CD8-positive, alpha-beta memory T cell (primary cell): ENCODE measurements around the gene TMEM50B. TPM values are rescaled to one million over a fixed set of nuclear protein-coding genes. Genes with fewer than 3 reads are reported as not detected.
"Not testable (repeated sequence)": the region's sequence is repeated elsewhere in the genome, so short reads cannot be mapped to it uniquely, and the experiment has no call there.

Source experiments
- CTCF ChIA-PET: fragments of 350-600 bp; sonication (Branson Sonifier 250); formaldehyde crosslinking; loops from one replicate; lab custom pipeline; 2021; ENCODE audit warnings: antibody characterized with exemption; lab: Charles Lee
- POLR2A ChIA-PET: fragments of 350-600 bp; sonication (Branson Sonifier 250); formaldehyde crosslinking; loops from one replicate; lab custom pipeline; 2021; ENCODE audit warnings: antibody characterized with exemption; lab: Charles Lee
- DNase-seq, 5 donors: peaks; one replicate each; pipeline versions ENCODE4 v3.0.0 to v3.0.0-alpha.2; 2020 to 2022; ENCODE audit warnings: mixed read lengths in 1 of 5
- H3K27ac ChIP-seq: one replicate; pipeline ENCODE4 v1.7.0; 2013; ENCODE audit warnings: low read depth, mild to moderate bottlenecking, low read length, moderate library complexity
- H3K27me3 ChIP-seq: 2 replicates; pipeline ENCODE4 v1.7.0; 2013; ENCODE audit warnings: low read length, mild to moderate bottlenecking; ENCODE audit not compliant: insufficient read depth, poor library complexity, severe bottlenecking
- H3K36me3 ChIP-seq: 2 replicates; pipeline ENCODE4 v1.7.0; 2013; ENCODE audit warnings: mild to moderate bottlenecking, low read length, moderate library complexity; ENCODE audit not compliant: insufficient read depth
- H3K4me1 ChIP-seq: 2 replicates; pipeline ENCODE4 v1.7.0; 2013; ENCODE audit warnings: mild to moderate bottlenecking, low read length, moderate library complexity; ENCODE audit not compliant: insufficient read depth
- H3K4me3 ChIP-seq: 2 replicates; pipeline ENCODE4 v1.7.0; 2013; ENCODE audit warnings: mild to moderate bottlenecking, low read length
- H3K9me3 ChIP-seq: 2 replicates; pipeline ENCODE4 v1.7.0; 2013; ENCODE audit warnings: mild to moderate bottlenecking, low read length
- H3K27ac Mint-ChIP-seq, 8 donors: one replicate each; pipeline ENCODE4 v1.8.0; 2020 to 2021; ENCODE audit warnings: mixed read lengths in 8 of 8, mild to moderate bottlenecking in 6 of 8, inconsistent platforms in 3 of 8, moderate library complexity in 3 of 8
- H3K27me3 Mint-ChIP-seq, 2 donors: one replicate each; pipeline ENCODE4 v1.8.0; 2020 to 2021; ENCODE audit warnings: mixed read lengths in 2 of 2, mild to moderate bottlenecking in 1 of 2, moderate library complexity in 1 of 2
- H3K36me3 Mint-ChIP-seq, 3 donors: one replicate each; pipeline ENCODE4 v1.8.0; 2020 to 2021; ENCODE audit warnings: mixed read lengths in 3 of 3, inconsistent platforms in 1 of 3, mild to moderate bottlenecking in 1 of 3
- H3K4me1 Mint-ChIP-seq, 3 donors: one replicate each; pipeline ENCODE4 v1.8.0; 2020 to 2021; ENCODE audit warnings: mixed read lengths in 3 of 3, inconsistent platforms in 1 of 3, mild to moderate bottlenecking in 1 of 3
- H3K4me3 Mint-ChIP-seq, 7 donors: one replicate each; pipeline ENCODE4 v1.8.0; 2020 to 2021; ENCODE audit warnings: mixed read lengths in 7 of 7, mild to moderate bottlenecking in 6 of 7, moderate library complexity in 4 of 7, inconsistent platforms in 2 of 7
- H3K9me3 Mint-ChIP-seq, 5 donors: one replicate each; pipeline ENCODE4 v1.8.0; 2020 to 2022; ENCODE audit warnings: mixed read lengths in 5 of 5, mild to moderate bottlenecking in 3 of 5, moderate library complexity in 2 of 5, inconsistent platforms in 1 of 5
- polyA plus RNA-seq: library from polyadenylated mRNA; unstranded; fragments of 300-500 nt; fragmentation: Illumina TruSeq; gene quantifications from one replicate; pipeline ENCODE4 v1.2.3, GENCODE V29; 2021
- total RNA-seq, 2 experiments: library from RNA; stranded (reverse); gene quantifications; one replicate each; pipeline ENCODE4 v1.2.3, GENCODE V29; 2021

The TMEM50B gene
- total and polyA plus RNA-seq, 3 experiments from 2014 or later, result 29.2 to 56.2 (median 29.4) TPM

- Mint-ChIP-seq H3K4me1 (no peaks in the 10 kb centered on the region), H3K27ac (no peak overlapping the region), H3K27me3 (no peaks in the 10 kb centered on the region), H3K4me3 (no peak overlapping the region), H3K36me3 (peaks cover 4 to 60% (median 9%) of the 10 kb centered on the region in 3 donors), H3K9me3 (no peaks in the 10 kb centered on the region)
- Histone ChIP-seq H3K4me3 (no peak overlapping the region), H3K4me1 (no peaks in the 10 kb centered on the region), H3K9me3 (no peaks in the 10 kb centered on the region), H3K27me3 (no peaks in the 10 kb centered on the region), H3K36me3 (peaks cover 12% of the 10 kb centered on the region), H3K27ac (no peak overlapping the region)
- ChIA-PET CTCF (interaction anchor here (0.6 kb wide), 1 partner anchor 133 kb away, joined by 4 read pairs; no protein-coding TSS in a partner anchor), POLR2A (no interaction called here)
- DNase-seq, result no peak
Measured at GRCh38 chr21:33458861-33459260, 20.9 kb downstream of the TMEM50B start.

GRCh38 chr21:33455686-33456446 is 23.9 kb downstream of the TMEM50B start:
- no peaks in the 10 kb centered on the region for H3K27me3 Mint-ChIP-seq
- no peaks in the 10 kb centered on the region for H3K4me1 Mint-ChIP-seq
- no peak for DNase-seq
- no peaks in the 10 kb centered on the region for H3K9me3 Mint-ChIP-seq
- no peak overlapping the region for H3K4me3 Mint-ChIP-seq
- no peak overlapping the region for H3K27ac ChIP-seq
- no peaks in the 10 kb centered on the region for H3K27me3 ChIP-seq
- peaks cover 10% of the 10 kb centered on the region for H3K36me3 ChIP-seq
- no peaks in the 10 kb centered on the region for H3K9me3 ChIP-seq
- POLR2A ChIA-PET, result interaction anchor here (0.8 kb wide), 1 partner anchor 35 kb away, joined by 3 read pairs; no protein-coding TSS in a partner anchor
- CTCF ChIA-PET, result interaction anchor here (1.0 kb wide), 1 partner anchor 10 kb away, joined by 3 read pairs; no protein-coding TSS in a partner anchor
- H3K27ac Mint-ChIP-seq, result no peak overlapping the region
- H3K4me3 ChIP-seq, result no peak overlapping the region
- peaks cover 8 to 68% (median 15%) of the 10 kb centered on the region in 3 donors for H3K36me3 Mint-ChIP-seq
- H3K4me1 ChIP-seq, result no peaks in the 10 kb centered on the region

GRCh38 chr21:33452362-33452761 is 27.4 kb downstream of the TMEM50B start:
- Histone ChIP-seq H3K27me3 (no peaks in the 10 kb centered on the region), H3K36me3 (peaks cover 7% of the 10 kb centered on the region), H3K4me3 (no peak overlapping the region), H3K9me3 (no peaks in the 10 kb centered on the region), H3K4me1 (no peaks in the 10 kb centered on the region), H3K27ac (no peak overlapping the region)
- no peak for DNase-seq
- CTCF ChIA-PET, result interaction anchor here (1.2 kb wide), 1 partner anchor 154 kb away, joined by 4 read pairs; no protein-coding TSS in a partner anchor
- Mint-ChIP-seq H3K27ac (peak overlapping the region in 2 of 8 donors; percentile 16 to 58), H3K9me3 (no peaks in the 10 kb centered on the region), H3K4me1 (no peaks in the 10 kb centered on the region), H3K36me3 (peaks cover 4 to 57% (median 11%) of the 10 kb centered on the region in 3 donors), H3K4me3 (no peak overlapping the region), H3K27me3 (no peaks in the 10 kb centered on the region)
- POLR2A ChIA-PET, result no interaction called here

GRCh38 chr21:33451634-33452071 is 28.1 kb downstream of the TMEM50B start:
- POLR2A ChIA-PET, result no interaction called here
- CTCF ChIA-PET, result interaction anchor here (0.9 to 1.0 kb wide), 2 partner anchors 154 to 511 kb away, joined by 3 read pairs; no protein-coding TSS in a partner anchor
- Mint-ChIP-seq H3K4me1 (no peaks in the 10 kb centered on the region), H3K27ac (peak overlapping the region in 1 of 8 donors; percentile 77), H3K4me3 (no peak overlapping the region), H3K36me3 (peaks cover 4 to 56% (median 12%) of the 10 kb centered on the region in 3 donors), H3K27me3 (no peaks in the 10 kb centered on the region), H3K9me3 (no peaks in the 10 kb centered on the region)
- peaks cover 7% of the 10 kb centered on the region for H3K36me3 ChIP-seq
- H3K27me3 ChIP-seq, result no peaks in the 10 kb centered on the region
- DNase-seq, result no peak
- H3K4me1 ChIP-seq, result no peaks in the 10 kb centered on the region
- H3K4me3 ChIP-seq, result no peak overlapping the region
- H3K9me3 ChIP-seq, result no peaks in the 10 kb centered on the region
- H3K27ac ChIP-seq, result no peak overlapping the region

DNA sequence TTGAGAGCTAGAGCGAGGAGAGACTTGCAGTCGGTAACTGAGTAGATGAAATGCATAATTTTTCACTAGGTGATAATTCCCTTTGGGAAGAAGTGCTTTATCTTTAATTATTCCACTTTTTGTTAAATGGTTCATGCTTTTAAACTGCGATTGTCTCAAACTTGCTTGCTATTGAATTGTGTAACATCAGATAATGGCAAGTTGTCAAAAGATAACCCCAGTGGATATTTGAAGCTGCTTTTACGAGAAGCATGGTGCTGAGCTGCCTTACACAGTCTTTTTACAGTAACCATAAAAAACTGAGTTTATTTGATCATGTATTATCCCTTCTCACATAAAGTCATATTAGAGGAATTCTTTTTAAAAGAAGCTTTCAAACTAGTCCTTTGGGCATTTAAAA is 30.2 kb downstream of the TMEM50B start:
- peaks cover 7 to 54% (median 17%) of the 10 kb centered on the region in 3 donors for H3K36me3 Mint-ChIP-seq
- no peaks in the 10 kb centered on the region for H3K27me3 ChIP-seq
- peaks cover 0 to 5% (median 3%) of the 10 kb centered on the region in 3 donors for H3K4me1 Mint-ChIP-seq
- no peak overlapping the region for H3K27ac ChIP-seq
- H3K4me3 Mint-ChIP-seq, result no peak overlapping the region
- no peaks in the 10 kb centered on the region for H3K36me3 ChIP-seq
- H3K4me1 ChIP-seq, result no peaks in the 10 kb centered on the region
- H3K27ac Mint-ChIP-seq, result no peak overlapping the region
- no peaks in the 10 kb centered on the region for H3K9me3 ChIP-seq
- no peak overlapping the region for H3K4me3 ChIP-seq
- ChIA-PET CTCF (interaction anchor here (1.3 kb wide), 1 partner anchor 88 kb away, joined by 3 read pairs; no protein-coding TSS in a partner anchor), POLR2A (no interaction called here)
- no peaks in the 10 kb centered on the region for H3K9me3 Mint-ChIP-seq
- DNase-seq, result no peak
- H3K27me3 Mint-ChIP-seq, result no peaks in the 10 kb centered on the region

- H3K27ac ChIP-seq, H3K9me3 ChIP-seq, H3K27me3 ChIP-seq, H3K27ac Mint-ChIP-seq, H3K4me3 ChIP-seq, DNase-seq, H3K4me1 Mint-ChIP-seq, H3K27me3 Mint-ChIP-seq, H3K9me3 Mint-ChIP-seq, H3K36me3 ChIP-seq, H3K4me3 Mint-ChIP-seq, H3K4me1 ChIP-seq: not testable (repeated sequence)
- CTCF ChIA-PET, result interaction anchor here (0.8 to 4.6 kb wide), 7 partner anchors 85 to 250 kb away, joined by 3 to 33 read pairs (median 8); no protein-coding TSS in a partner anchor
- peaks cover 4 to 53% (median 15%) of the 10 kb centered on the region in 3 donors for H3K36me3 Mint-ChIP-seq
- POLR2A ChIA-PET, result interaction anchor here (0.7 kb wide), 1 partner anchor 260 kb away, joined by 7 read pairs; no protein-coding TSS in a partner anchor
Measured at GRCh38 chr21:33446620-33447019, 33.2 kb downstream of the TMEM50B start.

DNA sequence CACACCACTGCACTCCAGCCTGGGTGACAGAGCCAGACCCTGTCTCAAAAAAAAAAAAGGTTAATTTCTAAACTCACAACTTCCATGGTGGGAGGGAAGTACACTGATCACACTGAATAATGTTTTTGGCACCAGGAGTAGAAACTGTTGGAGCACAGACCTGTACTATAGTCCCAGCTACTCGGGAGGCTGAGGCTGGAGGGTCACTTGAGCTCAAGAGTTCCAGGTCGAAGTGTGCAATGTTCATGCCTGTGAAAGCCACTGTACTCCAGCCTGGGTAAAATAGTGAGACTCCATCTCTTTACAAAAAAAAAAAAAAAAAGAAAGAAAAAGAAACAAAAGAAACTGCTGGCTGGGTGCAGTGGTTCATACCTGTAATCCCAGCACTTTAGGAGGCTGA is 35.3 kb downstream of the TMEM50B start:
- peaks cover 4 to 50% (median 16%) of the 10 kb centered on the region in 3 donors for H3K36me3 Mint-ChIP-seq
- no peak overlapping the region for H3K27ac Mint-ChIP-seq
- no peak overlapping the region for H3K27ac ChIP-seq
- H3K4me1 Mint-ChIP-seq, result peaks cover 0 to 5% (median 3%) of the 10 kb centered on the region in 3 donors
- no peaks in the 10 kb centered on the region for H3K27me3 Mint-ChIP-seq
- no peaks in the 10 kb centered on the region for H3K27me3 ChIP-seq
- H3K4me3 ChIP-seq, result no peak overlapping the region
- ChIA-PET CTCF (interaction anchor here (0.6 to 4.6 kb wide), 27 partner anchors 13 to 613 kb away, joined by 3 to 33 read pairs (median 5); partner anchors contain the start of gene IFNAR1), POLR2A (interaction anchor here (0.6 kb wide), 1 partner anchor 743 kb away, joined by 6 read pairs; no protein-coding TSS in a partner anchor)
- H3K36me3 ChIP-seq, result no peaks in the 10 kb centered on the region
- H3K4me1 ChIP-seq, result no peaks in the 10 kb centered on the region
- no peaks in the 10 kb centered on the region for H3K9me3 Mint-ChIP-seq
- DNase-seq, result no peak
- no peaks in the 10 kb centered on the region for H3K9me3 ChIP-seq
- no peak overlapping the region for H3K4me3 Mint-ChIP-seq

DNA sequence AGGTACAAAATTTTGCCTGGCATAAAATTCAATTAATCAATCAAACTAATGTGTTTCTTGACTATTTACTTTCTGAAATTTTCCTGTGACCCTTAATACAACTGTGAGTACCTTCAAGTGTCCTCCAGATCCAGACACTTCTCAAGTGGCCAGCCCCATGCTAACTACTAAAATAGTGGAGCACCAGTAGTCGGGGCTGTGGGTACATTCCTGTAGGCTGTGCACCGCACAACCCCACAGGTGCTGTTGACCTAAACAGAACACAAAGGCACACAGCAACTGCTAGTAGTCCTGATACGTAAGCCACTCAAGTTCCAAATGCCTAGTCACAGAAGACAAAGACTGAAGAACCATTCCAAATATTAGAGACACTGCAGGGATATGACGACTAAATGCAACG is 36.6 kb downstream of the TMEM50B start:
- no peak overlapping the region for H3K4me3 Mint-ChIP-seq
- ChIA-PET CTCF (interaction anchor here (3.7 kb wide), 1 partner anchor 82 kb away, joined by 33 read pairs; no protein-coding TSS in a partner anchor), POLR2A (interaction anchor here (0.7 kb wide), 1 partner anchor 243 kb away, joined by 4 read pairs; no protein-coding TSS in a partner anchor)
- DNase-seq, result no peak
- H3K27me3 ChIP-seq, result no peaks in the 10 kb centered on the region
- H3K27ac ChIP-seq, result no peak overlapping the region
- peak overlapping the region in 1 of 8 donors; percentile 79 for H3K27ac Mint-ChIP-seq
- no peaks in the 10 kb centered on the region for H3K4me1 ChIP-seq
- no peak overlapping the region for H3K4me3 ChIP-seq
- H3K9me3 Mint-ChIP-seq, result no peaks in the 10 kb centered on the region
- H3K36me3 Mint-ChIP-seq, result peaks cover 7 to 48% (median 18%) of the 10 kb centered on the region in 3 donors
- H3K4me1 Mint-ChIP-seq, result peaks cover 0 to 5% (median 3%) of the 10 kb centered on the region in 3 donors
- H3K36me3 ChIP-seq, result no peaks in the 10 kb centered on the region
- H3K27me3 Mint-ChIP-seq, result no peaks in the 10 kb centered on the region
- H3K9me3 ChIP-seq, result no peaks in the 10 kb centered on the region
